ENCODE data around the gene MYOM1. TPM values are rescaled to one million over a fixed set of nuclear protein-coding genes. Genes with fewer than 3 reads are reported as not detected.
A peak's percentile ranks its signal among the peaks of the same experiment; 100 is the strongest.

The MYOM1 gene
- total RNA-seq, 1 donor from 2014 or later: 1.1 TPM

DNA sequence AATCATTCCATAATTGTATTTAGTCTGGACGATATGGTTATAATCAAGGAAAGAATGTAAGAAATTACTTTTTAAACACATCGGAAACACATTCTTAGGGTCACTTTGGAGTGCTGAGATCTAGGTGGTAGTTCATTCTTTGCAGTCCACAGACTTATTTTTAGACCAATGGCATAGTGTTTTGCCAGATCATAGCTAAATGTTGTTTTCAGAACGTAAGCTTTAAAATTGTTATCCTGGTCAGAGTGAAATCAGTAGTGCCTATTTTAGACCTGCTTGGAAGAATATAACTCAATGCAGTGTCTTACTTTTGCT is 32.2 kb upstream of the MYOM1 start:
- no peak overlapping the region for H3K27ac Mint-ChIP-seq
- peaks cover 30% of the 10 kb centered on the region for H3K4me1 Mint-ChIP-seq (ENCODE audit: low read depth)
- TF ChIP-seq, protein P1, sequence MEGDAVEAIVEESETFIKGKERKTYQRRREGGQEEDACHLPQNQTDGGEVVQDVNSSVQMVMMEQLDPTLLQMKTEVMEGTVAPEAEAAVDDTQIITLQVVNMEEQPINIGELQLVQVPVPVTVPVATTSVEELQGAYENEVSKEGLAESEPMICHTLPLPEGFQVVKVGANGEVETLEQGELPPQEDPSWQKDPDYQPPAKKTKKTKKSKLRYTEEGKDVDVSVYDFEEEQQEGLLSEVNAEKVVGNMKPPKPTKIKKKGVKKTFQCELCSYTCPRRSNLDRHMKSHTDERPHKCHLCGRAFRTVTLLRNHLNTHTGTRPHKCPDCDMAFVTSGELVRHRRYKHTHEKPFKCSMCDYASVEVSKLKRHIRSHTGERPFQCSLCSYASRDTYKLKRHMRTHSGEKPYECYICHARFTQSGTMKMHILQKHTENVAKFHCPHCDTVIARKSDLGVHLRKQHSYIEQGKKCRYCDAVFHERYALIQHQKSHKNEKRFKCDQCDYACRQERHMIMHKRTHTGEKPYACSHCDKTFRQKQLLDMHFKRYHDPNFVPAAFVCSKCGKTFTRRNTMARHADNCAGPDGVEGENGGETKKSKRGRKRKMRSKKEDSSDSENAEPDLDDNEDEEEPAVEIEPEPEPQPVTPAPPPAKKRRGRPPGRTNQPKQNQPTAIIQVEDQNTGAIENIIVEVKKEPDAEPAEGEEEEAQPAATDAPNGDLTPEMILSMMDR (IDR thresholded peaks at IDR 0.05; ENCODE audit: unreplicated experiment): no peak
- peaks cover 30% of the 10 kb centered on the region for H3K36me3 Mint-ChIP-seq (ENCODE audit: insufficient read depth)
- H3K4me3 Mint-ChIP-seq (ENCODE audit: low read depth): no peak overlapping the region
- H3K27me3 Mint-ChIP-seq: no peaks in the 10 kb centered on the region
- no peaks in the 10 kb centered on the region for H3K9me3 Mint-ChIP-seq (ENCODE audit: low read depth)
- no peak for DNase-seq (ENCODE audit: low spot score, unreplicated experiment)

GRCh38 chr18:3251249-3251962 is 31.6 kb upstream of the MYOM1 start:
- TF ChIP-seq, protein P1 (IDR thresholded peaks at IDR 0.05; ENCODE audit: unreplicated experiment): no peak
- Mint-ChIP-seq H3K27ac (no peak overlapping the region), H3K9me3 (ENCODE audit: low read depth) (no peaks in the 10 kb centered on the region), H3K36me3 (ENCODE audit: insufficient read depth) (peaks cover 27% of the 10 kb centered on the region), H3K27me3 (no peaks in the 10 kb centered on the region), H3K4me3 (ENCODE audit: low read depth) (no peak overlapping the region), H3K4me1 (ENCODE audit: low read depth) (peaks cover 27% of the 10 kb centered on the region)
- no peak for DNase-seq (ENCODE audit: low spot score, unreplicated experiment)

DNA sequence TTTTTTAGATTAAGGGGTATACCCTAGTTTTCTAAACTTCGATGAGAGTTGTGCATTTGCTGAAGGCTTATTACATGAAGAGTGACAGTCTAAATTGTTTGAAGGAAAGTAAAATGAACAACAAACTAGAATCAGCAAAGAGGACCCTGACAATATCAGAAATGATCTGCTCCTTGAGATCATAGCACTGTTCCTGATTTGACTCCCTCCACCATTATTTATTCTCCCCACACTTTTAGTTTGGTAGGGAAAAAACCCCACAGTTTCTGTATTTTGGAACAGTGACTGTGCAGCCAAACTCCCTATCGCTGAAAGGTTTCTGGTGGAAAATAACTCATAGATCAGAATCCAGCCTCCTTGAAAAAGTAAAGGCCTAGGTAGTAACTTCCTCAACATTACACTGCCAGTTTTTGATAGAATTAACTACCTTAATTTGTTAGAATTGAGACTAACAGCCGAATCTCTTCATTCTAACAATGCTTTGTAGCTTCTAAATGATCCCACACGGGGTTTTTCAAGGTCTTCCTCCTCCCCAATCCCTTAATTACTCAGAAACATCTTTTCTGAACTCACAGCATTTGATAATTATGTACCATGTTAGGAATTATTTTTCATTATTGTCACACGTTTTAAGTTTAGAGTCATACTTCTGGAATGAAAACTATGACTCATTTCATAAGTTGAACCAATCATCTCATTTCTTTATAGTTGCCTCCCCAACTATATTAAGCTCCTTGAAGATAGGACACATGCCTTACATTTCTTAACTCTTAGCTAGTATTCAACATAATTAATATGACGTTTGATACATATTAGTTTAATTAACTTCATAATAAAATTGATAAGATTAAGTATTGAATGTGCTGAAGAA is 30.7 kb upstream of the MYOM1 start:
- Mint-ChIP-seq H3K4me1 (ENCODE audit: low read depth) (peaks cover 30% of the 10 kb centered on the region), H3K27me3 (no peaks in the 10 kb centered on the region), H3K9me3 (ENCODE audit: low read depth) (no peaks in the 10 kb centered on the region), H3K36me3 (ENCODE audit: insufficient read depth) (peaks cover 20% of the 10 kb centered on the region), H3K27ac (no peak overlapping the region), H3K4me3 (ENCODE audit: low read depth) (no peak overlapping the region)
- TF ChIP-seq, protein P1 (IDR thresholded peaks at IDR 0.05; ENCODE audit: unreplicated experiment): no peak
- no peak for DNase-seq (ENCODE audit: low spot score, unreplicated experiment)

GRCh38 chr18:3248658-3249359 is 29.0 kb upstream of the MYOM1 start:
- peaks cover 13% of the 10 kb centered on the region for H3K36me3 Mint-ChIP-seq (ENCODE audit: insufficient read depth)
- TF ChIP-seq, protein P1 (IDR thresholded peaks at IDR 0.05; ENCODE audit: unreplicated experiment): no peak
- no peaks in the 10 kb centered on the region for H3K9me3 Mint-ChIP-seq (ENCODE audit: low read depth)
- peak overlapping the region; percentile 97 for H3K4me3 Mint-ChIP-seq (ENCODE audit: low read depth)
- no peak for DNase-seq (ENCODE audit: low spot score, unreplicated experiment)
- H3K27me3 Mint-ChIP-seq: no peaks in the 10 kb centered on the region
- peak overlapping the region; percentile 99 for H3K27ac Mint-ChIP-seq
- H3K4me1 Mint-ChIP-seq (ENCODE audit: low read depth): peaks cover 28% of the 10 kb centered on the region

DNA sequence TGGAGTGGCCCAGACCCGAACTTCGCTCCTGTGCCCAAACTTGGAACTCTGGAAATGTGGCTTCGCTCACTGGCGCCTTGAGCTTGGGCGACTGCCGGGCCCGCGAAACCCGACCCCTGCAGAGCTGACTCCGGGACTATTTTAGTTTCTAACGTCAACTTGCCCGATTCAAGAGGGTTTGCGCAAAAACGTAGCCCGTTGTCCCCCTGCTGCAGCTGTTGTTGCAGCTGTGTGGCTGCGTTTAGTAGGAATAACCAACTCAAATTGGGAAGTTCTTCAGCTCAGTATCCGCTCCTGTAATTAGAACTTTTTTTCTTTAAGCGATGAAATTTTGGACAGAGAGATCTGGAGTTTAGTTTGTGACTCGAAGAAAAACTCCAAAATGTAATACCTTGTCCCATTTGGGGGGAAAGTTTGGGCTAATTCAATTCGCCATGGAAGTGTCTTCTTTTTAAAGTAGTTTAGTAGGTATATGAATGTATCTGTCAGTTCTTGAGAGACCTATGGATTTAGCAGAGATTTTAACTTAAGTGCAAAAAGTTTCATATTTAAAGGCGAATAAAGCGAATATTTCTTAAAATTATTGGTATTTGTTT is 28.4 kb upstream of the MYOM1 start:
- DNase-seq (ENCODE audit: low spot score, unreplicated experiment): no peak
- H3K27ac Mint-ChIP-seq: peak overlapping the region; percentile 99
- peak overlapping the region; percentile 97 for H3K4me3 Mint-ChIP-seq (ENCODE audit: low read depth)
- H3K27me3 Mint-ChIP-seq: no peaks in the 10 kb centered on the region
- peaks cover 7% of the 10 kb centered on the region for H3K36me3 Mint-ChIP-seq (ENCODE audit: insufficient read depth)
- H3K4me1 Mint-ChIP-seq (ENCODE audit: low read depth): peaks cover 28% of the 10 kb centered on the region
- TF ChIP-seq, protein P1 (IDR thresholded peaks at IDR 0.05; ENCODE audit: unreplicated experiment): no peak
- no peaks in the 10 kb centered on the region for H3K9me3 Mint-ChIP-seq (ENCODE audit: low read depth)

All from progenitor cell of endocrine pancreas (in vitro differentiated cells).